NCI-H524 (cell line): Measurements from ENCODE around the gene GNB5.

Experiments used
- DNase-seq, 2 experiments: peaks; one replicate each; lab custom pipeline; 2025; lab: John Stamatoyannopoulos, UW

Gene GNB5

GRCh38 chr15:52207191-52207590, 16.0 kb upstream of the GNB5 start:
- DNase-seq: no peak

GRCh38 chr15:52206446-52206845, 15.3 kb upstream of the GNB5 start:
- no peak for DNase-seq

GRCh38 chr15:52204657-52205056, 13.5 kb upstream of the GNB5 start:
- DNase-seq: no peak

GRCh38 chr15:52200831-52201365, 9.7 kb upstream of the GNB5 start:
- peak in 1 of 2 experiments; percentile 17 for DNase-seq

GRCh38 chr15:52199271-52199670, 8.1 kb upstream of the GNB5 start:
- no peak for DNase-seq

GRCh38 chr15:52196891-52197290, 5.7 kb upstream of the GNB5 start:
- DNase-seq: no peak

- no peak for DNase-seq
These were observed 2.6 kb upstream of the GNB5 start for GRCh38 chr15:52193791-52194190.

- DNase-seq: no peak
These were observed 2.1 kb upstream of the GNB5 start for GRCh38 chr15:52193321-52193720.

GRCh38 chr15:52186651-52187486, 4.3 kb downstream of the GNB5 start:
- peak; percentile 86 to 87 for DNase-seq

- peak in 1 of 2 experiments; percentile 7 for DNase-seq
These were observed 6.0 kb downstream of the GNB5 start for GRCh38 chr15:52185151-52185561.

GRCh38 chr15:52184721-52185120, 6.5 kb downstream of the GNB5 start:
- DNase-seq: no peak

GRCh38 chr15:52183562-52184173, 7.5 kb downstream of the GNB5 start:
- peak in 1 of 2 experiments; percentile 58 for DNase-seq

GRCh38 chr15:52181938-52182780, 9.0 kb downstream of the GNB5 start:
- DNase-seq: no peak

- DNase-seq: no peak
These were observed 10.2 kb downstream of the GNB5 start for GRCh38 chr15:52180851-52181450.

- DNase-seq: peak in 1 of 2 experiments; percentile 38
These were observed 10.9 kb downstream of the GNB5 start for GRCh38 chr15:52180196-52180835.

GRCh38 chr15:52179278-52180195, 11.7 kb downstream of the GNB5 start:
- peak; percentile 83 to 84 for DNase-seq

GRCh38 chr15:52178765-52179164, 12.4 kb downstream of the GNB5 start:
- no peak for DNase-seq

GRCh38 chr15:52172869-52173268, 18.3 kb downstream of the GNB5 start:
- no peak for DNase-seq

- peak in 1 of 2 experiments; percentile 21 for DNase-seq
These were observed 19.4 kb downstream of the GNB5 start for GRCh38 chr15:52171807-52172206.

- peak in 1 of 2 experiments; percentile 32 for DNase-seq
These were observed 19.8 kb downstream of the GNB5 start for GRCh38 chr15:52171386-52171785.
